Measurements from ENCODE around the gene GATAD2A.
"Not testable (repeated sequence)": the region's sequence is repeated elsewhere in the genome, so short reads cannot be mapped to it uniquely, and the experiment has no call there.

GATAD2A gene

GRCh38 chr19:19388568-19389555 is 16.6 kb upstream of the GATAD2A start:
- DNase-seq = no peak

GRCh38 chr19:19389683-19390082 is 15.8 kb upstream of the GATAD2A start:
- not testable (repeated sequence) for DNase-seq

GRCh38 chr19:19394333-19394732 is 11.1 kb upstream of the GATAD2A start:
- not testable (repeated sequence) for DNase-seq

GRCh38 chr19:19399733-19400433 is 5.6 kb upstream of the GATAD2A start:
- no peak for DNase-seq

GRCh38 chr19:19402656-19403372 is 2.7 kb upstream of the GATAD2A start:
- no peak for DNase-seq

GRCh38 chr19:19403373-19403901 is 2.0 kb upstream of the GATAD2A start:
- no peak for DNase-seq

- DNase-seq = no peak
These were observed 749 bp downstream of the GATAD2A start for GRCh38 chr19:19405971-19406877.

- DNase-seq = no peak
These were observed 1.6 kb downstream of the GATAD2A start for GRCh38 chr19:19406878-19407632.

- no peak for DNase-seq
These were observed 2.1 kb downstream of the GATAD2A start for GRCh38 chr19:19407633-19407930.

- no peak for DNase-seq
These were observed 3.7 kb downstream of the GATAD2A start for GRCh38 chr19:19409205-19409604.

GRCh38 chr19:19409631-19410030 is 4.2 kb downstream of the GATAD2A start:
- no peak for DNase-seq

GRCh38 chr19:19410553-19411550 is 5.4 kb downstream of the GATAD2A start:
- DNase-seq = no peak

- no peak for DNase-seq
These were observed 10.8 kb downstream of the GATAD2A start for GRCh38 chr19:19416280-19416679.

GRCh38 chr19:19417046-19417445 is 11.6 kb downstream of the GATAD2A start:
- DNase-seq = no peak

GRCh38 chr19:19417628-19418245 is 12.3 kb downstream of the GATAD2A start:
- no peak for DNase-seq

GRCh38 chr19:19418555-19419260 is 13.2 kb downstream of the GATAD2A start:
- DNase-seq = no peak

- no peak for DNase-seq
These were observed 15.3 kb downstream of the GATAD2A start for GRCh38 chr19:19420570-19421298.

- DNase-seq = no peak
These were observed 15.8 kb downstream of the GATAD2A start for GRCh38 chr19:19421299-19421696.
